PC-3 (cell line): Measurements from ENCODE around the gene LRRC56.

Experiments used
- EZH2 ChIP-seq: fragments of 300-600 bp; sonication (generic); IDR thresholded peaks from one replicate; pipeline ENCODE4 v1.6.1; 2017; ENCODE audit warnings: antibody characterized with exemption, mild to moderate bottlenecking, low read length; ENCODE audit not compliant: unreplicated experiment
- EZH2phosphoT487 ChIP-seq: fragments of 300-600 bp; sonication (generic); IDR thresholded peaks from 2 replicates; pipeline ENCODE4 v1.6.1; 2018; ENCODE audit warnings: mild to moderate bottlenecking, antibody characterized with exemption, low read length, borderline replicate concordance
- TF ChIP-seq, protein P1 (sequence below): fragments of 300-600 bp; sonication (generic); conservative IDR thresholded peaks from 2 replicates; pipeline ENCODE4 v1.5.1; 2017; ENCODE audit warnings: antibody characterized with exemption, low read depth, mild to moderate bottlenecking, low read length

DNA sequence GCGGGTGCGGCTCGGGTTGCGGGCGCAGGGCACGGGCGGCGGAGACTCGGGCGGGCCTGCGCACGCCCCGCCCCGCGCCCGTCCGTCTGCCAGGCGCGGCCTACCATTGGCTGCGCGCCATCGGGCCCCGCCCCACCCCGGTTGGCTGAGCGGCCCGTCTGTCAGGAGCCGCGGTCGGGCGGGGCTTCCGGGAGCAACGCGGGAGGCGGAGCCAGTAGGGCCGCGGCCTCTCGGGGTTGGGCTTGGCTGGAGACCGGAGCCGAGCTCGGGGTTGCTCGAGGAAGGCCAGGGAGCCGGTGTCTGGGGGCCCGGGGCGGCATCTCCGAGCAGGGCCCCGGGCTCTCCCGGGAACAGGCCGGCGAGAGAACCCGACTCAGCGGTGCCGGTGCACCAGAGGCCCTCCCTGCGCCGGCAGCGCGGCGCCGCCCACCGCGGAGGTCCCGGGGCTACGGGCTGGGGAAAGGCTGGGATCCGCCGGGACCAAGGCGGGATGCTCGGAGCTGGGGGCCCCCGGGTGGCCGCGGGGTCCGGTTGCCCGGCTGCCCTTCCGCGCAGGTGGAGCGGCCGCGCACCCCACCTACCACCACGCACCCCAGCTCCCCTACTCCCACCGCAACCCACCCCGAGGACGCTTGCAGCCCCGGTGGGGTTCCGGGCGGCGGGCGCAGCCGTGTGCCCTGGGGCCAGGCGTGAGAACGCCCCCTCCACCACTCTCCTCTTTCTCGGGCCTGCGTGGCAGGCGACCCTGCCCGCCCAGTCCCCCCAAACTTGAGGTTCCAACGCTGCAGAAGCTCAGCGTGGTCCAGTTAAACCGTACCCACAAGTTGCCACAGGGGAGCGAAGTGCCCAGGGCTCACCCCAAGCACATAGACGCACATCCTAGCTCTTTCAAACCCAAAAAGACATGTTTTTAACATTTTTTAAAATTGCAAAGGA, 1.5 kb upstream of the LRRC56 start, which contains the start of gene HRAS:
- TF ChIP-seq, protein P1, sequence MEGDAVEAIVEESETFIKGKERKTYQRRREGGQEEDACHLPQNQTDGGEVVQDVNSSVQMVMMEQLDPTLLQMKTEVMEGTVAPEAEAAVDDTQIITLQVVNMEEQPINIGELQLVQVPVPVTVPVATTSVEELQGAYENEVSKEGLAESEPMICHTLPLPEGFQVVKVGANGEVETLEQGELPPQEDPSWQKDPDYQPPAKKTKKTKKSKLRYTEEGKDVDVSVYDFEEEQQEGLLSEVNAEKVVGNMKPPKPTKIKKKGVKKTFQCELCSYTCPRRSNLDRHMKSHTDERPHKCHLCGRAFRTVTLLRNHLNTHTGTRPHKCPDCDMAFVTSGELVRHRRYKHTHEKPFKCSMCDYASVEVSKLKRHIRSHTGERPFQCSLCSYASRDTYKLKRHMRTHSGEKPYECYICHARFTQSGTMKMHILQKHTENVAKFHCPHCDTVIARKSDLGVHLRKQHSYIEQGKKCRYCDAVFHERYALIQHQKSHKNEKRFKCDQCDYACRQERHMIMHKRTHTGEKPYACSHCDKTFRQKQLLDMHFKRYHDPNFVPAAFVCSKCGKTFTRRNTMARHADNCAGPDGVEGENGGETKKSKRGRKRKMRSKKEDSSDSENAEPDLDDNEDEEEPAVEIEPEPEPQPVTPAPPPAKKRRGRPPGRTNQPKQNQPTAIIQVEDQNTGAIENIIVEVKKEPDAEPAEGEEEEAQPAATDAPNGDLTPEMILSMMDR = no peak
- TF ChIP-seq EZH2 = no peak
- no peak for TF ChIP-seq EZH2phosphoT487
